HG03575 (cell line): ENCODE results near the gene PHOSPHO2.

Experiments
- ATAC-seq: cut with Tn5 transposase; IDR thresholded peaks from one replicate; pipeline ENCODE4 v1.9.1; 2021; ENCODE audit not compliant: unreplicated experiment, insufficient number of reproducible peaks, low FRiP score; ENCODE audit errors: extremely low read depth

Gene PHOSPHO2

DNA sequence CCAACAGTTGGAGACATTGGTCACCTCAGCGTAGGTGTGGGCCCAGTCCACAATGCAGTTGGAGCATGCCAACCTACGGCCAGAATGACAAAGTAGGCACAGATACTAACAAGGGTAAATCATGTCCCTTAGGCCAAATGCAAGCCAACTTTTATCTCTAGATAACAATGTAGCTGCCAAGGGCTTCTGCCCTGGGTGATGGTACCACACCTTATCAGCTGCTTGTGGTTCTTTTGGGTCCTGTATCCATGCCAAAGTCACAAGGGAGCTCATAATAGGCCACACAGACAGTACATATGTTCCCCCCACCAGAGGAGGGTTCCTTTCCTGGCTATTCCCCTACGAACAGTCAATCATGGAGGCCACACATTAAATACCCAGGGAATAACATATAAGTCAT, 19.1 kb downstream of the PHOSPHO2 start:
- no peak for ATAC-seq

DNA sequence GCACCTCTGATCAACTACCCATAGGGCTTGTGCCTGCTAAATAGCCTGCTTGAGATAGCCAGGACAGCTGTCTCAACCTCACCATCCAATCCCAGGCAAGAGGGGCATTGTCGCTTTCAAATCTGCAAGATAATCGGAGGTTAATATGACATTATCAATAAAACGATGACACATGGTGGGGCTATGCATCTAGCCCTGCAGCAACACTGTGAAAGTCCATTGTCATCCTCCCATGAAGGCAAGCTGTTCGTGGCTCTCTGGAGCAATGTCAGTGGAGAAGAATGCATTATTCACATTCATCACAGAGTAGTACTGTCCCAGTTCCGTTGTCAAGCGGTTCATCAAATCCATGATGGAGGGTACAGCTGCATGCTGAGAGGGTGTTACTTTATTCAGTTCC, 20.4 kb downstream of the PHOSPHO2 start:
- ATAC-seq, result no peak

DNA sequence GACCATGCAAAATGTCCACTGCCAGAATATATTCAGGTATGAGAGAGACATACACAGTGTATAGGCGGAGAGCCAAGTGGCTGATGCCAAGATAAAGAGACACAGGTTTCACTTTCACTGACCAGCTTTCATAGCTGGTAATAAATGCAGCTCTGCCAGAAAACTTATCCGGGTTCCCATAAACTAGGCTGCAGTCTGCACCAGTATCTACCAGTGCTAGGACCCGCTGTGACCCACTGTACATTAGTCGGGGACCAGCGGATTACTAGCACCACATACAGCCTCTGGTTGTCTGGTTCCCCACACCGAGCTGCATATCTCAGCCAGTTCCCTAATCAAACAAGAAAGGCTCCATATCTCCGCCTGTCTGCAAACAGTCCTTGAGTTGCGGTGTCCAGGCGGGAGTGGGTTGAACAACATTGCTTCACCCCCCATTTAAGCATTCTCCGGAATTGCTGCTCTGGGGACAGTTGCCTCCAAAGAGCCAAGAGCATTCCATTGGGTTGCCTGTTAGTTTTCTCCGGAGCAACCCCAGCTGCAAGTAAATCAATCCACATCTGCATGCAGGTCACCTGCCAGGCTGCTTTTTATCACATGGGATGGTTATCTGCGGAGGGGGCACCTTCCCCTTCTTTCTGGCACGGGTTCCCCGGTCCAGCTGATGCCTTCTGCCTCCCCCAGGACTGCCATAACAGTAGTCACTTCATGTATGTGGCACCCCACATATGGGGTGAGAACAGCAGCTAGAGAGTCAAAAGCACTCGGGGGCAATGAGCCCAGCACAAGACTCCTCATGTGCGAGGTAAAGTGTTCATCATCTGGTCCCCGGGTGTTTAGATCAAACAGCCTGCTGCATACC, 21.3 kb downstream of the PHOSPHO2 start:
- no peak for ATAC-seq

DNA sequence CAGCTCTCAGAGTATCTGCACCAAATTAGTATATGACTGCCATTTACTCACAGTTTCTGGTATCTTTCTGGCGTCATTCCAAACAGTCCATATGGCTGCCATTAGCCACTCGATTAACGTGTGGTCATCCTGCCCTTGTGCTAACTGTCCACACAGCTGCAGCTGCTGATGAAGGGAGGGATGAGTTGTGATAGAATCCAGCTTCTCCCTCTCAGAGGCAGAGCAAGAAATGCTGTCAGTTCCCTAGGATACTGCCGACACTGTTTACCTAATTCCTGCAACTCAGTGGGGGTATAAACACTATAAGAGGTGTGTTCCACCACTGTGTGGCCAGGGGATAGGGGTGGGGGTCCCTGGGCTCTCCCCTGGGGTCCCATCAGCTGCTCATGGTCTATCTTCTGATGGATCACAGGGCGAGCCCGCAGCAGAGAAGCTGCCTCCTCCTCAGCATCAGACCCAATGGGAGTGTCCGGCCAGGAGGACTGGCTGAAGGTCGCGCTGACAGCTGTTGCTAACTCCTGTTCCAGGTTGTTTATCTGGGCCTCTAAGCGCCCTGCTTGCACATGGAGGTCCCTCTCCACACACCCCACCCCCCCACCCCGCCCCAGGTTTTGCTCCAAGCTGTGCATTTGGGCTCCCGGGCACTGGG, 22.1 kb downstream of the PHOSPHO2 start:
- no peak for ATAC-seq

DNA sequence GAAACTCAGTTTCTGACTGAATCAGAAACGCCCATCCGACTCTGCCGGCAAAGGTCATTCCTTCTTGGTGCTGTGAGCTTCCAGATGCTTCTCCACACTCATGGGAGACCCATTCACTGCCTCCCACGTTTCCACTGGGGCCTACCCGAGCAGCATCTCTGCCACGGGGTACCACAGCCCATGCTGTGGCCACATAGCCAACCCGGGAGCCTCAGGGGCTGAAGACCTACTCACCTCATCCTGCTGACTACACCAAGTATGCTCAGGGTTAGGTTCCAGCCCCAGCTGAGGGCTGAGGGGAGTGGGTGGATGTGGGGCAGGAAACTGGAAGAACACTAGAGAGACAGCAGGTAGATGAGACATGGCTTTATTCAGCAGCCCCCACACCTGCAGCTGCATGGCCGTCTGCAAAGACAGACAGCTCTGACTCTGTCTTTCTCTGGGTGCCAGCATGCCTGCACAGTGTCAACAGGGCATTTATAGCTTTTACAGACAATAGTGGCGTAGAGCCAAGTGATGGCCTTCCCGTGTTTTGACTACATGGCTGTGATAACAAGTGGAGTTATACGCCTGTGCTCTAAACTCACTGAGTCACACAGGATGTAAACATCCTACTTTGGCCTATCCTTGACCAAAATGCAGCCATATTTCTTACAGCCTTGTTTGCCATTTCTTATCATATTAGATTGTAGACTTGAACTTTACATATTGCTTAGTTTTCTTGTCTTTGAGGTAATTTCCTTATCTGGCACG, 22.8 kb downstream of the PHOSPHO2 start:
- ATAC-seq, result no peak

DNA sequence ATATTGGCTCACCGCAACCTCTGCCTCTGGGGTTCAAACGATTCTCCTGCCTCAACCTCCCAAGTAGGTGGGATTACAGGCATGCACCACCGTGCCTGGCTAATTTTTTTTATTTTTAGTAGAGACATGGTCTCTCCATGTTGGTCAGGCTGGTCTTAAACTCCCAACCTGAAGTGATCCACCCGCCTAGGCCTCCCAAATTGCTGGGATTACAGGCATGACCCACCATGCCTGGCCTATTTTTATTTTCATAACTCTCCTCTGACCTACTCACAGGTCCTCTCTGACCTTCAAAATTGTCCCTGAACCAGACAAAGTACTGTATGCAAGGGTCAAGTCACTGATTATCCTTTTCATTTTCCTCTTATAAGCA, 23.4 kb downstream of the PHOSPHO2 start:
- no peak for ATAC-seq

DNA sequence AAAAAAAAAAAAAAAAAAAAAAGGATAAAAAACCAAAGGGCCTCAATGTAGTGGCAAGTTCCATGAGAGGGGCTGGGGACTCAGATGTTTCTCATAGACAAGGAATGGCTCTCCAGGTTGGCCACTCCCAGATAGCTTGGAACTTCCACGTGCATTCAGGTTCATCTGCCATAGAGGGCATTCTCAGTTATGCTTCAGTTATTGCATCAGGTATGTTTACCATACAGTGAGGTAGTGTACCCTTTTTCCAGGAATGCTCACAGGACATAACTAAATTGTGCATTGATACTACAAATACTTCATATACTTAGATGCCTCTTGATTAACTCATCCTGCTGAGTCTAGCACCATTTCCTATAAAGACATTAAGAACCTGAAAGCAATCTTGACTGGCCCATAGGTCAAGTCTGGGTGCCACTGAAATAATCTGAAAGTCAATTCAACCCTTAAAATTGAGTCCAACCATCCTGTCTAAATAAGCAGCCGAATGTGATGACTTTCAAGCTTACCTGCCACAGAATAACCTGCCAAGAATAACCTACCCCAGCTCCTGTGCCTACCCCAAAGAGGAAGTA, 24.7 kb downstream of the PHOSPHO2 start:
- no peak for ATAC-seq

DNA sequence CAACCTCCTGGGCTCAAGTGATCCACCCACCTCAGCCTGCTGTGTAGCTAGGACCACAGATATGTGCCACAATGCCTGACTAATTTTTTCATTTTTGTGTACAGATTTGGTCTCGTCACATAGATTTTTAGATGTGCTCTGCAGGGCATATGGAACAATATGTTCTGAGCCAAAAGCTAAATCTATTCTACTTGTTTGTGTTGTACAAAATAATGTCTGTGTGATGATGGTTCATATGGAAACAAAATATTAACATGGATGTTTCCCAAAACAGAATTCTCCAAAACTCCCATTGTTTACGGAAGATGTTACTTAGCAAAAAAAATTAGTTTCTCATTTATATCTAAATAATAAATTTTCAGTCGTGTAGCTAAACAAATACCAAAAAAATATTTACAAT, 26.7 kb downstream of the PHOSPHO2 start:
- no peak for ATAC-seq

DNA sequence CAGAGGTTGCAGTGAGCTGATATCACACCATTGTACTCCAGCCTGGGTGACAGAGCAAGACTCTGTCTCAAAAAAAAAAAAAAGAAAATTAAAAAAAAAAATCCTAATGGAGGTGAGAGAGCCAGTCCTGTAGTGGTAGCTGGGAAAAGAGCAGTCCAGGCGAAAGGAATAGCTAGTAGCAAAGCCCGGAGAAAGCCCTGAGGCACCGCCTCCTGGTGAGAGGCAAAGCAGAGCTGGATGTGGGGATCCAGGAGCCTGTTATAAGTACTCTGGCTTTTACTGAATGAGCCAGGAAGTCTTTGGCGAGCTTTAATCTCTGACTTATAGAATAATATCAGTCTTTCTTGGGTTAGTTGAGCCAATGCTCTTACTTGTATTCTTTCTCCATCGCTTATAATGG, 32.8 kb downstream of the PHOSPHO2 start:
- ATAC-seq, result no peak

DNA sequence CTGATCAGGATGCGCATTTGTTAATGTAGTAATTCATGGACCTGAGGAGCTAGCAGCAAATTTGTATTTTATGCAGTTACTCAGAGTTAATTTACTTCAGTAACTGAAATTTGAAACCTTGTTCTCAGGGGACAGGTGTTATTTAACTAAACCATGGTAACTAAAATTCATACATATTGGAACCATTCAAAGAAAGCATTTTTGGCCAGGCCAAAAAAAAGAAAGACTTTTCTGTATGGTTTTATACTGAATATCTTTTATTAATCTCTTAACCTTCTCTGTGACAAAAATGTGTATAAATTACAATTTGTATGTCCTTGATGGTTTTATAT, 35.0 kb downstream of the PHOSPHO2 start:
- no peak for ATAC-seq

DNA sequence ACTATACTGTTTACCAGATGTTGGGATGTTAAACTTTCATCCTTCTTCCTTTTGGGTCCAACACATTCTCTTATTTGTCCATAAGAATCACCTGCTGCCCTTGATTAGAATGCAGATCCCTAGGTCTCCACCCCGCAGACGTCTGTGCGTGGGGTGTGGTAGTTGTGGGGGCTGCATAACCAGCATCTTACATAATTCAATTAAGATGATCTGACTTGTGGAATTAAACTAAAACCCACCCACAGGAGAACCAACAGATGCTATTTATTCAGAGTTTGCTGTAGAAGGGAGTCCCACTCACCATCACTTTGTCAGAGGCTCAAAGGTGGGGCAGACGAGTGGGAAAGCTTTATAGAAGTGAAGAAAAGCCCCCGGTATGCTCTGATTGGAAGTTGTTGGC, 37.8 kb downstream of the PHOSPHO2 start:
- no peak for ATAC-seq

DNA sequence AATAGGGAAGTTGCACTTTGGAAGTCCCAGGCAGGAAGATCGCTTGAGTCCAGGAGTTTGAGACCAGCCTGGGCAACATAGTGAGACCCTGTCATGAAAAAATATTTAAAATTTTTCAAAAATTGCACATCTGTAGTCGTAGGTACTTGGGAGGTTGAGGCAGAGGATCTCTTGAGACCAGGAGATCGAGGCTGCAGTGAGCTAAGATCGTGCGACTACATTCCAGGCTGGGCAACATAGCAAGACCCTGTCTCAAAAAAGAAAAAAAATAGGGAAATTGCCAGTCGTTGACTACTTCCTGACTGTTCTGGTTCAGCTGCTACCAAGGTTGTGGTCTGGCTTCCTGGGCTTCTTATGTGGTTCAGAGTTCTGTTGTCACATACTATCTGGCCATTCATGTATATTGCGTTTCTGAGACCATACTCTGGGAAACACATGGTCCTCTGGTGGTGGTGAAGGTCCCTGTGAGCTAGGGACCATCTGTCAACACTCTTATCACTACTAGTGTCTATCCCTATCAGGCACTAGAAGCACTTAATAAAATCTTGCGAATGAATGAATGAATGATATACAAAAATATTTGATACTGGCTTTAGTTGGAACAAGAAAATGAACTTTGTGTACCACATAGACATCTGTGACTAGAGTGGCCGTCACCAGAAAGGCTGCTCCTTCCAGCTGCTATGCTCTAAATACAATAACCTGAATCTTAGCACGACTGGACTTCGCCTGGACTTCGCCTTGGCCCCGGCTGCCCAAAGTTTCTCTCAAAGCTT, 38.5 kb downstream of the PHOSPHO2 start:
- ATAC-seq, result no peak

DNA sequence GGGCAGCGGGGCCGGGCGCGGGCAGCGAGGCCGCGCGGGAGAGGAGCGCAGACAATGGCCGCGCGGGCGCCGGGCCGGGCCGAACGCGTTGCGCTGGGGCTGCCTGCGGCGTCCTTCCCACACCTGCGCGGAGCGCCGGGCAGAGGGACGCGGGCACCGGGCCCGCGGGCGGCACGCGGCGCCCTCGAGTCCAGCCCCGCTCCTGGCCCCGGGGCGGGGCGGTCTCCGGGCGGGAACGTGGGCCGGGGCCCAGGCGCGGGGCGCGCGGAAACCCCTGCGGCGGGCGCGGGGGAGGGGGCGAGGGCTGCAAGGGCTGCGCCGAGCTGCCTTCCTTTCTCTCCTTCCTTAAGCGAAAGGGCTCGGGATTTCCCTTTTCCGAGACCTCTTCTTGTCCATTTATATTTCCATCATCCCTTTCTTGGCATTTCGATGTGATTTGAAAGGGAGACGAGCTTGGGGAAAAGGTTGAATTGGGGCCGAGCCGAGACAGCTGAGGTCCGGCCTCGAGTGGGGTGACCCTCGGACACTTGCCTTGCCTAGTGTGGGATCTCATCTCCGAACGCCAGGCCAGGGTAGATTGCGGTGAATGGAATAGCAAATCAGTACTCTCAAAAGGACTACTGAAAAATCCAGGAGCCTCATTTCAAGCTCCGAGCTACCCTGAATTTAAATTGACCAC, 40.0 kb downstream of the PHOSPHO2 start:
- ATAC-seq, result no peak

DNA sequence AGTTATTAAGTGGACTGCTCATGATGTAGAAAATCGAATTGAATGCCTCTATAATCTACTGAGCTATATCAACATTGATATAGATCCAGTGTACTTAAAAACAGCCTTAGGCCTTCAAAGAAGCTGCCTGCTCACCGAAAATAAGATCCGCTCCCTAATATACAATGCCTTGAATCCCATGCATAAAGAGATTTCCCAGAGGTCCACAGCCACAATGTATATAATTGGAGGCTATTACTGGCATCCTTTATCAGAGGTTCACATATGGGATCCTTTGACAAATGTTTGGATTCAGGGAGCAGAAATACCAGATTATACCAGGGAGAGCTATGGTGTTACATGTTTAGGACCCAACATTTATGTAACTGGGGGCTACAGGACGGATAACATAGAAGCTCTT, 41.4 kb downstream of the PHOSPHO2 start:
- ATAC-seq, result no peak

DNA sequence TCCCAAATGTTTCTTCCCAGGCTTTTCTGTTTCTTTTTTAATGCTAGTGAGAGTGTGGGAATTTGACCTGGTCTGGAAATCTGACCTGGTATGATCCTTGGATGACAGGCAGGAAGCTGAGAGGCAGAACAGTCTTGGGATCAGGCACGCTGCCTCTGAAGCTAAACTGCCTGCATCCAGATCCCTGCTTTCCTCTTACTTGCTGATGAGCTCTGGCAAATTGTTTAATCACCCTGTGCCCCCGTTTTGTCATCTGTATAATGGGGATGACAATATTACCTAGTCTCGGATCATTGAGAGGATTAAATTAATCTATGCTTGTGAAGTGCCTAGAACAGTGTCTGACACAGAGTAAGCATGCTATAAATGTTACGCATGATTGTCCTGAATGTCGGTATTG, 42.6 kb downstream of the PHOSPHO2 start:
- ATAC-seq, result no peak

DNA sequence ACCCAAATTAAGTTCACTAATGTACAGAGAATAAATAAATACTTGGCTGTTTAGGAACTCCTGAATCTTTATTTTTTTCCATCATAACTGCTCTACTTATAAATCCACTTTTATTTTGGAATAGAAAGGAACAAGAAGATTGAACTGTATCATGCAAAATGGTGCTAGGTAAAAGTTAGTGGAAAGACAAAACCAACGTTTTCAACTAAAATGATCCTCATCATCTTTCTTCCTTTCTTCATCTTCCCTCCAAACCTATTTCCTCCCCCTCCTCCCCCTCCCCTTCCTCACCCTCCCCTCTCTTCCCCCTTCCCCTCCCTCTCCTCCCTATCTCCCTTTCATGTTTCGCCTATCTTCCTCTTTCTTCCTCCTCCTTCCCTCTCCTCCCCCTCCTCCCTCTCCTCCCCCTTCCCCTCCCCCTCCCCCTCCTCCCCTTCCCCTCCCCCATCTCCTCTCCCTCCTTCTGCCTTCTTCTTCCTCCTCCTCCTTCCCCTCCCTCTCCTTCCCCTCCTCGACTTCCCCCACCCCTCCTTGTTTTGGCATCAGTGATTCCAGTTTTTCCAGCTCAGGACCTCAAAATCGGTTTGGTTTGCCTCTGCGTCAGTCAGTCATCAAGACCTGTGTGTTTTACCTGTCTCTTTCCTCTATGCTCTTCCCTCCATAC, 44.4 kb downstream of the PHOSPHO2 start:
- no peak for ATAC-seq

DNA sequence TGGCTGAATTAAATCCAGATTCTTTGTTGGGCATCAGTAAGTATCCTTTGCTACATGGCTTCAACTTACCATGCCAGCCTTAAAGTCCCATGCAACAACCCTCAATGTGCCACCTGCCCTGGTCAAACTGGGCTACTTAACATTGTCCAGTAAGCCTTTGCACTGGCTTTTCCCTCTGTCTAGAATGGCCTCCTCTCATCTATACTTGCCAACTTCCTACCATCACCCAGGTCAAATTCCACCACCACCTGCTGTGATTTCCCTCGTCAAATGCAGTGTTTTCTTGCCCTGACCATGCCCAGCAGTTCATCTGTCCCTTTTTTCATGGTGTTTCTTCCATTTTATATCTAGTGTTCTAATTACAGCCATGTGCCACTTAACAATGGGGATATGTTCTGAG, 45.1 kb downstream of the PHOSPHO2 start:
- ATAC-seq, result no peak

DNA sequence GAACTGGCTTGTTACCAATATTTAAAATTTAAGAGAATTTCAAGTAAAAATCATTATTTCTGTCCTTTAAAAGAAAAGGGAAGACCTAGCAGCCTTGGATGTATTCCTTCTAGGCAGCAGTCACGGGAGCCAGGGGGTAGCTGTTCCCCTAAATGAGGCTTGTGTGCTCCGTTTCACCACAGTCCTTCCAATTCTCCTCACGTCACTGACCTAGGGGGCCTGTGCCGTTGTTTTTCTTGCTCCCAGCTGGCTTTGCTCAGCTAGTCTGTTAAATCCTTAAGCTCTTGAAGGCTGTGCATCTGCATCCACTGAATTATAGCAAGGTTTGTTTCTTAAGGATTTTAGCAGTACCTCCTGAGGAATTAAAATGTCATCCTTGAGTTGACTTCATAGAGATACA, 49.3 kb downstream of the PHOSPHO2 start:
- ATAC-seq, result no peak
